GM23338 (cell line): ENCODE data around the gene SC5D. TPM values are rescaled to one million over a fixed set of nuclear protein-coding genes. Genes with fewer than 3 reads are reported as not detected.

Experiments used
- ATAC-seq: fragments of 200-7000 bp; cut with Tn5 transposase; 3 replicates; pipeline ENCODE4 v1.9.1; 2020
- DNase-seq: peaks from one replicate; pipeline ENCODE4 v3.0.0-alpha.2; 2015; ENCODE audit warnings: low spot score
- H2AFZ ChIP-seq: fragments of 200-600 bp; sonication (generic); 2 replicates; pipeline ENCODE4 v1.8.0; 2016; ENCODE audit warnings: antibody characterized with exemption, mild to moderate bottlenecking, moderate library complexity
- H3F3A ChIP-seq: fragments of 200-600 bp; sonication (generic); replicated peaks from 2 replicates; pipeline ENCODE4 v1.8.0; 2017; ENCODE audit warnings: antibody characterized with exemption, mixed run types, low read depth
- H3K27ac ChIP-seq: fragments of 200-600 bp; sonication (generic); 2 replicates; pipeline ENCODE4 v1.6.1; 2016; ENCODE audit warnings: low read depth
- H3K27me3 ChIP-seq: fragments of 200-600 bp; sonication (generic); 2 replicates; pipeline ENCODE4 v1.8.0; 2016; ENCODE audit warnings: mild to moderate bottlenecking, mixed run types, moderate library complexity; ENCODE audit not compliant: insufficient read depth
- H3K36me3 ChIP-seq: fragments of 200-600 bp; sonication (generic); 2 replicates; pipeline ENCODE4 v1.8.0; 2016; ENCODE audit warnings: mild to moderate bottlenecking; ENCODE audit not compliant: insufficient read depth
- H3K4me1 ChIP-seq: fragments of 200-600 bp; sonication (generic); 2 replicates; pipeline ENCODE4 v1.8.0; 2016; ENCODE audit warnings: mild to moderate bottlenecking, moderate library complexity; ENCODE audit not compliant: insufficient read depth
- H3K4me2 ChIP-seq: fragments of 200-600 bp; sonication (generic); 2 replicates; pipeline ENCODE4 v1.7.1; 2017; ENCODE audit warnings: mixed run types
- H3K4me3 ChIP-seq: fragments of 200-600 bp; sonication (generic); 2 replicates; pipeline ENCODE4 v1.6.1; 2016; ENCODE audit warnings: mixed run types
- H3K79me2 ChIP-seq: fragments of 200-600 bp; sonication (generic); replicated peaks from 2 replicates; pipeline ENCODE4 v1.8.0; 2017; ENCODE audit warnings: mild to moderate bottlenecking; ENCODE audit not compliant: insufficient read depth
- H3K9me2 ChIP-seq: fragments of 200-600 bp; sonication (generic); 2 replicates; pipeline ENCODE4 v1.8.0; 2017; ENCODE audit not compliant: insufficient read depth
- H4K20me1 ChIP-seq: fragments of 200-600 bp; sonication (generic); replicated peaks from 2 replicates; pipeline ENCODE4 v1.8.0; 2017; ENCODE audit warnings: mild to moderate bottlenecking; ENCODE audit not compliant: insufficient read depth
- H3K27ac Mint-ChIP-seq: 2 replicates; pipeline ENCODE4 v1.8.0; 2020; ENCODE audit warnings: inconsistent platforms, mild to moderate bottlenecking, moderate library complexity, mixed read lengths
- H3K27me3 Mint-ChIP-seq: 3 replicates; pipeline ENCODE4 v1.8.0; 2022; ENCODE audit warnings: low read depth, mild to moderate bottlenecking, moderate library complexity, mixed read lengths, inconsistent platforms; ENCODE audit not compliant: insufficient read depth, poor library complexity
- H3K36me3 Mint-ChIP-seq: 3 replicates; pipeline ENCODE4 v1.8.0; 2021; ENCODE audit warnings: low read depth, mild to moderate bottlenecking, inconsistent platforms, moderate library complexity, mixed read lengths
- H3K4me1 Mint-ChIP-seq: 3 replicates; pipeline ENCODE4 v1.8.0; 2020; ENCODE audit warnings: mild to moderate bottlenecking, inconsistent platforms, mixed read lengths
- H3K4me3 Mint-ChIP-seq: 3 replicates; pipeline ENCODE4 v1.8.0; 2021; ENCODE audit warnings: moderate library complexity, mild to moderate bottlenecking, inconsistent platforms, mixed read lengths
- H3K9me3 Mint-ChIP-seq: 3 replicates; pipeline ENCODE4 v1.8.0; 2020; ENCODE audit warnings: moderate library complexity, mild to moderate bottlenecking, inconsistent platforms, mixed read lengths
- CREB1 ChIP-seq: fragments of 250-450 bp; sonication (Bioruptor Pico); IDR thresholded peaks from 2 replicates; pipeline ENCODE4 v1.5.0; 2020; ENCODE audit warnings: low read depth, mild to moderate bottlenecking, moderate library complexity
- ETS1 ChIP-seq: IDR thresholded peaks from 2 replicates; pipeline ENCODE4 v1.6.1; 2016; ENCODE audit warnings: antibody characterized with exemption
- EZH2 ChIP-seq: fragments of 200-600 bp; sonication (generic); IDR thresholded peaks from one replicate; pipeline ENCODE4 v1.8.0; 2017; ENCODE audit warnings: antibody characterized with exemption, mild to moderate bottlenecking, low read depth; ENCODE audit not compliant: unreplicated experiment
- EZH2phosphoT487 ChIP-seq: fragments of 200-600 bp; sonication (generic); IDR thresholded peaks from one replicate; pipeline ENCODE4 v1.8.1; 2018; ENCODE audit warnings: antibody characterized with exemption; ENCODE audit not compliant: unreplicated experiment
- JUNB ChIP-seq: IDR thresholded peaks from one replicate; pipeline ENCODE4 v1.6.1; 2016; ENCODE audit warnings: antibody characterized with exemption; ENCODE audit not compliant: unreplicated experiment
- NANOG ChIP-seq: IDR thresholded peaks from 2 replicates; pipeline ENCODE4 v1.6.1; 2016; ENCODE audit warnings: antibody characterized with exemption, borderline replicate concordance
- POLR2AphosphoS5 ChIP-seq: IDR thresholded peaks from 2 replicates; pipeline ENCODE4 v1.6.1; 2016; ENCODE audit warnings: antibody characterized with exemption, low read depth
- STAT1 ChIP-seq: IDR thresholded peaks from one replicate; pipeline ENCODE4 v1.6.1; 2016; ENCODE audit warnings: antibody characterized with exemption; ENCODE audit not compliant: unreplicated experiment
- ZNF114 ChIP-seq: fragments of 250-450 bp; sonication (Bioruptor Pico); IDR thresholded peaks from 2 replicates; pipeline ENCODE4 v1.5.0; 2020; ENCODE audit warnings: mild to moderate bottlenecking, moderate library complexity
- ZNF331 ChIP-seq: fragments of 250-450 bp; sonication (Bioruptor Pico); IDR thresholded peaks from 2 replicates; pipeline ENCODE4 v1.5.0; 2020; ENCODE audit warnings: low read depth, mild to moderate bottlenecking, moderate library complexity
- polyA plus RNA-seq: library from polyadenylated mRNA; unstranded; fragments of >200 nt; fragmentation: Nextera tagmentation; extraction: Ambion mirVana; gene quantifications from 2 replicates; pipeline ENCODE4 v1.2.1, GENCODE V29; 2016
- total RNA-seq: library from RNA; depleted of rRNA; stranded (reverse); fragments of >200 nt; shearing (Covaris generic); gene quantifications from 2 replicates; pipeline ENCODE4 v1.2.3, GENCODE V29; 2014
- TF ChIP-seq, protein P1 (sequence below), 2 experiments: fragments of 200-600 bp in 1 of 2; sonication (generic) in 1 of 2; conservative IDR thresholded peaks; 2 replicates each; pipeline versions ENCODE4 v1.5.1 to v1.6.1; 2016 to 2017; ENCODE audit warnings: antibody characterized with exemption in 2 of 2, low read depth in 2 of 2, mild to moderate bottlenecking in 2 of 2, moderate library complexity in 1 of 2
- TF ChIP-seq, protein P2 (sequence below): fragments of 250-450 bp; sonication (Bioruptor Pico); IDR thresholded peaks from 2 replicates; pipeline ENCODE4 v1.5.0; 2020; ENCODE audit warnings: mild to moderate bottlenecking, moderate library complexity
- TF ChIP-seq, protein P3 (sequence below): IDR thresholded peaks from one replicate; pipeline ENCODE4 v1.6.1; 2018; ENCODE audit warnings: antibody characterized with exemption; ENCODE audit not compliant: unreplicated experiment

The SC5D gene
- total and polyA plus RNA-seq, 2 experiments from 2014 or later: 79.0 to 138 TPM

DNA sequence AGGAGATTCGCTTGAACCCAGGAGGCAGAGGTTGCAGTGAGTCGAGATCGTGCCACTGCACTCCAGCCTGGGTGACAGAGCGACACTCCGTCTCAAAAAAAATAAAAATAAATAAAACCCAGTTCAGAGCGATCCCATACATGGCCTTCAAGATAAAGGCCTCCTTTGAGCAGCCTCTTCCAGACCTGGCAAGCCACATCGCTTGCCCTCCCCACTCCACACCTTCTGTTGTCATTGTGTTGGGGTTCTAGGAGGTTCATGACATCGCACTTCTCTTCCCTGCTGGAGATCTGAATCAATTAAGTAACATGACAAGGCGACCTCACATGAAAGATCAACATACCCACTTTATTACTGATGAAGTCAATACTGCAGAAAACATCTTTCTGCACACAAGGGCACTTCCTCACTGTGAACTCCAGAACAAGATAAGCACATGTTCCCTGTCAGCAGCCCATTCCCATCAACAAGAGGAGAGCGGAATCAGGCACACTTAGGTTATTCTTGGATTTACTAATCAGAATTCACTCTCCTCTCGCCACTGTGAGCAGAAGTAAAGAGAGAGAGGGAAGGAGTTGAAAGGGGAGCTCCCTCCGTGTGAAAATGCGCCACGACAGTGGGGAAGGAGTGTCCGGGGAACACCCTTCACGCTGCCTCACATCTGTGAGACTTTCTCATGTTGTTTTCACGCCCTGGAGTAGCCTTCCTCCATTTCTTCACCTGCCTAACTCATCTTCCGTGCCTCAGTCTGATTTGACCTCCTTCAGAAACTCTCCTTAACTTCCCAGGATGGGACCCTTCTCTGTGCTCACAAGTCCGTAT, 38.3 kb downstream of the SC5D start:
- Histone ChIP-seq H3K4me2 (no peak overlapping the region), H3K79me2 (no peaks in the 10 kb centered on the region), H3K27ac (no peak overlapping the region), H2AFZ (peak overlapping the region; percentile 73; the same call in 1 of the 2 replicates), H3K27me3 (no peaks in the 10 kb centered on the region), H3K4me1 (0 out of 2 replicates have a peak, but pooled peaks cover 4% of the 10 kb centered on the region), H3K4me3 (no peak overlapping the region), H3K36me3 (no peaks in the 10 kb centered on the region), H4K20me1 (no peaks in the 10 kb centered on the region), H3K9me2 (no peaks in the 10 kb centered on the region), H3F3A (no peaks in the 10 kb centered on the region)
- no peaks in the 10 kb centered on the region for H3K9me3 Mint-ChIP-seq
- ATAC-seq: no peak
- no peak for DNase-seq
- TF ChIP-seq ZNF114 (CRISPR knock-in tag): no peak
- TF ChIP-seq NANOG: no peak
- no peak for TF ChIP-seq CREB1 (CRISPR knock-in tag)
- no peak for TF ChIP-seq JUNB
- no peak for TF ChIP-seq ETS1
- TF ChIP-seq, protein P1, sequence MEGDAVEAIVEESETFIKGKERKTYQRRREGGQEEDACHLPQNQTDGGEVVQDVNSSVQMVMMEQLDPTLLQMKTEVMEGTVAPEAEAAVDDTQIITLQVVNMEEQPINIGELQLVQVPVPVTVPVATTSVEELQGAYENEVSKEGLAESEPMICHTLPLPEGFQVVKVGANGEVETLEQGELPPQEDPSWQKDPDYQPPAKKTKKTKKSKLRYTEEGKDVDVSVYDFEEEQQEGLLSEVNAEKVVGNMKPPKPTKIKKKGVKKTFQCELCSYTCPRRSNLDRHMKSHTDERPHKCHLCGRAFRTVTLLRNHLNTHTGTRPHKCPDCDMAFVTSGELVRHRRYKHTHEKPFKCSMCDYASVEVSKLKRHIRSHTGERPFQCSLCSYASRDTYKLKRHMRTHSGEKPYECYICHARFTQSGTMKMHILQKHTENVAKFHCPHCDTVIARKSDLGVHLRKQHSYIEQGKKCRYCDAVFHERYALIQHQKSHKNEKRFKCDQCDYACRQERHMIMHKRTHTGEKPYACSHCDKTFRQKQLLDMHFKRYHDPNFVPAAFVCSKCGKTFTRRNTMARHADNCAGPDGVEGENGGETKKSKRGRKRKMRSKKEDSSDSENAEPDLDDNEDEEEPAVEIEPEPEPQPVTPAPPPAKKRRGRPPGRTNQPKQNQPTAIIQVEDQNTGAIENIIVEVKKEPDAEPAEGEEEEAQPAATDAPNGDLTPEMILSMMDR (conservative IDR thresholded peaks at IDR 0.05; ENCODE audit: low read depth in 2 of 2): no peak
- TF ChIP-seq, protein P2, sequence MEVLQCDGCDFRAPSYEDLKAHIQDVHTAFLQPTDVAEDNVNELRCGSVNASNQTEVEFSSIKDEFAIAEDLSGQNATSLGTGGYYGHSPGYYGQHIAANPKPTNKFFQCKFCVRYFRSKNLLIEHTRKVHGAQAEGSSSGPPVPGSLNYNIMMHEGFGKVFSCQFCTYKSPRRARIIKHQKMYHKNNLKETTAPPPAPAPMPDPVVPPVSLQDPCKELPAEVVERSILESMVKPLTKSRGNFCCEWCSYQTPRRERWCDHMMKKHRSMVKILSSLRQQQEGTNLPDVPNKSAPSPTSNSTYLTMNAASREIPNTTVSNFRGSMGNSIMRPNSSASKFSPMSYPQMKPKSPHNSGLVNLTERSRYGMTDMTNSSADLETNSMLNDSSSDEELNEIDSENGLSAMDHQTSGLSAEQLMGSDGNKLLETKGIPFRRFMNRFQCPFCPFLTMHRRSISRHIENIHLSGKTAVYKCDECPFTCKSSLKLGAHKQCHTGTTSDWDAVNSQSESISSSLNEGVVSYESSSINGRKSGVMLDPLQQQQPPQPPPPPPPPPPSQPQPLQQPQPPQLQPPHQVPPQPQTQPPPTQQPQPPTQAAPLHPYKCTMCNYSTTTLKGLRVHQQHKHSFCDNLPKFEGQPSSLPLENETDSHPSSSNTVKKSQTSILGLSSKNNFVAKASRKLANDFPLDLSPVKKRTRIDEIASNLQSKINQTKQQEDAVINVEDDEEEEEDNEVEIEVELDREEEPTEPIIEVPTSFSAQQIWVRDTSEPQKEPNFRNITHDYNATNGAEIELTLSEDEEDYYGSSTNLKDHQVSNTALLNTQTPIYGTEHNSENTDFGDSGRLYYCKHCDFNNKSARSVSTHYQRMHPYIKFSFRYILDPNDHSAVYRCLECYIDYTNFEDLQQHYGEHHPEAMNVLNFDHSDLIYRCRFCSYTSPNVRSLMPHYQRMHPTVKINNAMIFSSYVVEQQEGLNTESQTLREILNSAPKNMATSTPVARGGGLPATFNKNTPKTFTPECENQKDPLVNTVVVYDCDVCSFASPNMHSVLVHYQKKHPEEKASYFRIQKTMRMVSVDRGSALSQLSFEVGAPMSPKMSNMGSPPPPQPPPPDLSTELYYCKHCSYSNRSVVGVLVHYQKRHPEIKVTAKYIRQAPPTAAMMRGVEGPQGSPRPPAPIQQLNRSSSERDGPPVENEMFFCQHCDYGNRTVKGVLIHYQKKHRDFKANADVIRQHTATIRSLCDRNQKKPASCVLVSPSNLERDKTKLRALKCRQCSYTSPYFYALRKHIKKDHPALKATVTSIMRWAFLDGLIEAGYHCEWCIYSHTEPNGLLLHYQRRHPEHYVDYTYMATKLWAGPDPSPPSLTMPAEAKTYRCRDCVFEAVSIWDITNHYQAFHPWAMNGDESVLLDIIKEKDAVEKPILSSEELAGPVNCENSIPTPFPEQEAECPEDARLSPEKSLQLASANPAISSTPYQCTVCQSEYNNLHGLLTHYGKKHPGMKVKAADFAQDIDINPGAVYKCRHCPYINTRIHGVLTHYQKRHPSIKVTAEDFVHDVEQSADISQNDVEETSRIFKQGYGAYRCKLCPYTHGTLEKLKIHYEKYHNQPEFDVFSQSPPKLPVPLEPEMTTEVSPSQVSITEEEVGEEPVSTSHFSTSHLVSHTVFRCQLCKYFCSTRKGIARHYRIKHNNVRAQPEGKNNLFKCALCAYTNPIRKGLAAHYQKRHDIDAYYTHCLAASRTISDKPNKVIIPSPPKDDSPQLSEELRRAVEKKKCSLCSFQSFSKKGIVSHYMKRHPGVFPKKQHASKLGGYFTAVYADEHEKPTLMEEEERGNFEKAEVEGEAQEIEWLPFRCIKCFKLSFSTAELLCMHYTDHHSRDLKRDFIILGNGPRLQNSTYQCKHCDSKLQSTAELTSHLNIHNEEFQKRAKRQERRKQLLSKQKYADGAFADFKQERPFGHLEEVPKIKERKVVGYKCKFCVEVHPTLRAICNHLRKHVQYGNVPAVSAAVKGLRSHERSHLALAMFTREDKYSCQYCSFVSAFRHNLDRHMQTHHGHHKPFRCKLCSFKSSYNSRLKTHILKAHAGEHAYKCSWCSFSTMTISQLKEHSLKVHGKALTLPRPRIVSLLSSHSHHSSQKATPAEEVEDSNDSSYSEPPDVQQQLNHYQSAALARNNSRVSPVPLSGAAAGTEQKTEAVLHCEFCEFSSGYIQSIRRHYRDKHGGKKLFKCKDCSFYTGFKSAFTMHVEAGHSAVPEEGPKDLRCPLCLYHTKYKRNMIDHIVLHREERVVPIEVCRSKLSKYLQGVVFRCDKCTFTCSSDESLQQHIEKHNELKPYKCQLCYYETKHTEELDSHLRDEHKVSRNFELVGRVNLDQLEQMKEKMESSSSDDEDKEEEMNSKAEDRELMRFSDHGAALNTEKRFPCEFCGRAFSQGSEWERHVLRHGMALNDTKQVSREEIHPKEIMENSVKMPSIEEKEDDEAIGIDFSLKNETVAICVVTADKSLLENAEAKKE (CRISPR knock-in tag): no peak
- no peak for TF ChIP-seq EZH2phosphoT487
- no peak for TF ChIP-seq STAT1
- no peak for TF ChIP-seq ZNF331 (CRISPR knock-in tag)
- TF ChIP-seq EZH2: no peak
- TF ChIP-seq POLR2AphosphoS5: no peak
- TF ChIP-seq, protein P3, sequence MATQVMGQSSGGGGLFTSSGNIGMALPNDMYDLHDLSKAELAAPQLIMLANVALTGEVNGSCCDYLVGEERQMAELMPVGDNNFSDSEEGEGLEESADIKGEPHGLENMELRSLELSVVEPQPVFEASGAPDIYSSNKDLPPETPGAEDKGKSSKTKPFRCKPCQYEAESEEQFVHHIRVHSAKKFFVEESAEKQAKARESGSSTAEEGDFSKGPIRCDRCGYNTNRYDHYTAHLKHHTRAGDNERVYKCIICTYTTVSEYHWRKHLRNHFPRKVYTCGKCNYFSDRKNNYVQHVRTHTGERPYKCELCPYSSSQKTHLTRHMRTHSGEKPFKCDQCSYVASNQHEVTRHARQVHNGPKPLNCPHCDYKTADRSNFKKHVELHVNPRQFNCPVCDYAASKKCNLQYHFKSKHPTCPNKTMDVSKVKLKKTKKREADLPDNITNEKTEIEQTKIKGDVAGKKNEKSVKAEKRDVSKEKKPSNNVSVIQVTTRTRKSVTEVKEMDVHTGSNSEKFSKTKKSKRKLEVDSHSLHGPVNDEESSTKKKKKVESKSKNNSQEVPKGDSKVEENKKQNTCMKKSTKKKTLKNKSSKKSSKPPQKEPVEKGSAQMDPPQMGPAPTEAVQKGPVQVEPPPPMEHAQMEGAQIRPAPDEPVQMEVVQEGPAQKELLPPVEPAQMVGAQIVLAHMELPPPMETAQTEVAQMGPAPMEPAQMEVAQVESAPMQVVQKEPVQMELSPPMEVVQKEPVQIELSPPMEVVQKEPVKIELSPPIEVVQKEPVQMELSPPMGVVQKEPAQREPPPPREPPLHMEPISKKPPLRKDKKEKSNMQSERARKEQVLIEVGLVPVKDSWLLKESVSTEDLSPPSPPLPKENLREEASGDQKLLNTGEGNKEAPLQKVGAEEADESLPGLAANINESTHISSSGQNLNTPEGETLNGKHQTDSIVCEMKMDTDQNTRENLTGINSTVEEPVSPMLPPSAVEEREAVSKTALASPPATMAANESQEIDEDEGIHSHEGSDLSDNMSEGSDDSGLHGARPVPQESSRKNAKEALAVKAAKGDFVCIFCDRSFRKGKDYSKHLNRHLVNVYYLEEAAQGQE: no peak
- no peaks in the 10 kb centered on the region for H3K36me3 Mint-ChIP-seq
- H3K27me3 Mint-ChIP-seq: no peaks in the 10 kb centered on the region
- H3K4me1 Mint-ChIP-seq: peaks cover 6% of the 10 kb centered on the region; the same call in 2 of the 3 replicates
- H3K27ac Mint-ChIP-seq: no peak overlapping the region
- no peak overlapping the region for H3K4me3 Mint-ChIP-seq
